Heart right ventricle (tissue), 16 donors: ENCODE results near the gene TSPAN11. TPM values are rescaled to one million over a fixed set of nuclear protein-coding genes. Genes with fewer than 3 reads are reported as not detected.

Experiments
- ATAC-seq, 8 donors: fragments of 200-7000 bp; cut with Tn5 transposase; one replicate each; pipeline ENCODE4 v1.9.1; 2020; ENCODE audit warnings: mild to moderate bottlenecking in 8 of 8, moderate library complexity in 8 of 8, moderate number of reproducible peaks in 1 of 8
- DNase-seq, 2 donors: peaks; one replicate each; pipeline ENCODE4 v3.0.0-alpha.2; 2020
- H3K27ac ChIP-seq, 10 donors: fragments of 200-600 bp; sonication (generic) in 2 of 10; one replicate each; pipeline versions ENCODE4 v1.5.0 to v1.8.0; 2020 to 2022; ENCODE audit warnings: mild to moderate bottlenecking in 3 of 10
- H3K27me3 ChIP-seq, 7 donors: fragments of 200-600 bp; one replicate each; pipeline ENCODE4 v1.8.0; 2021 to 2022; ENCODE audit warnings: mild to moderate bottlenecking in 2 of 7
- H3K36me3 ChIP-seq, 9 donors: fragments of 200-600 bp; sonication (generic) in 1 of 9; one replicate each; pipeline versions ENCODE4 v1.5.0 to v1.8.0; 2020 to 2022; ENCODE audit warnings: mild to moderate bottlenecking in 2 of 9
- H3K4me1 ChIP-seq, 9 donors: fragments of 200-600 bp; sonication (generic) in 1 of 9; one replicate each; pipeline versions ENCODE4 v1.5.0 to v1.8.0; 2020 to 2022; ENCODE audit warnings: mild to moderate bottlenecking in 4 of 9
- H3K4me3 ChIP-seq, 10 donors: fragments of 200-600 bp; sonication (generic) in 2 of 10; one replicate each; pipeline versions ENCODE4 v1.5.0 to v1.8.0; 2020 to 2022; ENCODE audit warnings: mild to moderate bottlenecking in 7 of 10, moderate library complexity in 2 of 10
- H3K9me3 ChIP-seq, 11 donors: fragments of 200-600 bp in 10 of 11; sonication (generic) in 2 of 11; one replicate each; pipeline versions ENCODE4 v1.5.0 to v1.8.0; 2013 to 2022; ENCODE audit warnings: mild to moderate bottlenecking in 2 of 11, control low read depth in 1 of 11, moderate library complexity in 1 of 11
- WGBS, 2 donors: extraction: QIAGEN DNeasy Blood & Tissue Kit; methylation state at CpG; one replicate each; pipeline ENCODE4 v1.1.7; 2013; ENCODE audit warnings: inconsistent platforms in 1 of 2; 5-methylcytosine and 5-hydroxymethylcytosine counted together
- intact Hi-C, 10 donors: fragments of 100-400 bp; cut with DNase I; formaldehyde crosslinking; loops; one replicate each; pipeline versions ENCODE4 v1.11.1 to v1.14.2; 2022
- polyA plus RNA-seq, 2 donors: library from polyadenylated mRNA; stranded (reverse); fragments of 200-250 nt; gene quantifications; one replicate each; pipeline ENCODE4 v1.2.3, GENCODE V29; 2013
- total RNA-seq, 10 donors: library from RNA; stranded (reverse); fragmentation: NEBNext Ultra II Directional in 3 of 10; extraction: Animal tissue kit (Norgen Biotek cat#: 25700) in 3 of 10; gene quantifications; one replicate each; pipeline versions ENCODE4 v1.2.1 to v1.2.4, GENCODE V29; 2021 to 2023
- TF ChIP-seq, protein P1 (sequence below), 9 donors: fragments of 200-600 bp; sonication (generic) in 2 of 9; IDR thresholded peaks; one replicate each; pipeline versions ENCODE4 v1.5.0 to v1.8.0; 2021 to 2022; ENCODE audit warnings: antibody characterized with exemption in 9 of 9, mild to moderate bottlenecking in 5 of 9, moderate library complexity in 1 of 9
- donor health status: Arrhythmogenic right ventricular cardiomyopathy.
- donor health status: ischemic (EF 13 %, LVEDD 7.1; RV severe dilation, severe dysfunction).
- donor health status: healthy with polysubstance abuse.
- donor health status: DM: no; HTN: yes; CAD: no.
- donor health status: DM: no; HTN: no; CAD: no.
- donor health status: ischemic (EF 25% LVEDD 6.9; RV normal size, moderate dysfunction).
- donor health status: ischemic (EF 25% LVEDD 5.7; RV mildly dilated, moderate dysfunction).
- donor health status: healthy.
- donor health status: DM: yes; HTN: yes; CAD: no.
- donor health status: Ischemic cardiomyopathy.
- donor health status: ischemic (EF 35%, LVEDD 5.7; RV mildly dilated, moderate dysfunction).
- donor health status: nonischemic (EF 11% LVEDD 7.7; RV severe dilation, severe dysfunction).
- donor health status: DM: yes; HTN: yes; CAD: no.
- donor health status: PGD.
- donor health status: ischemic (EF 29% LVEDD 5.4; RV normal size, mild dysfunction).
- donor health status: nonischemic (EF 23%, LVEDD 6.1; RV moderate dilation, normal function).

The TSPAN11 gene
- total and polyA plus RNA-seq, 12 donors = 0.60 to 2.9 (median 0.94) TPM

- 78 to 100% methylated on average over 1 of the region's 1 CpG for WGBS, 2 donors
- Histone ChIP-seq H3K27me3 (peaks cover 0 to 4% (median 0%) of the 10 kb centered on the region in 7 donors), H3K9me3 (no peaks in the 10 kb centered on the region), H3K4me1 (no peaks in the 10 kb centered on the region), H3K27ac (no peak overlapping the region), H3K4me3 (no peak overlapping the region), H3K36me3 (no peaks in the 10 kb centered on the region)
- no peak for ATAC-seq
- TF ChIP-seq, protein P1, sequence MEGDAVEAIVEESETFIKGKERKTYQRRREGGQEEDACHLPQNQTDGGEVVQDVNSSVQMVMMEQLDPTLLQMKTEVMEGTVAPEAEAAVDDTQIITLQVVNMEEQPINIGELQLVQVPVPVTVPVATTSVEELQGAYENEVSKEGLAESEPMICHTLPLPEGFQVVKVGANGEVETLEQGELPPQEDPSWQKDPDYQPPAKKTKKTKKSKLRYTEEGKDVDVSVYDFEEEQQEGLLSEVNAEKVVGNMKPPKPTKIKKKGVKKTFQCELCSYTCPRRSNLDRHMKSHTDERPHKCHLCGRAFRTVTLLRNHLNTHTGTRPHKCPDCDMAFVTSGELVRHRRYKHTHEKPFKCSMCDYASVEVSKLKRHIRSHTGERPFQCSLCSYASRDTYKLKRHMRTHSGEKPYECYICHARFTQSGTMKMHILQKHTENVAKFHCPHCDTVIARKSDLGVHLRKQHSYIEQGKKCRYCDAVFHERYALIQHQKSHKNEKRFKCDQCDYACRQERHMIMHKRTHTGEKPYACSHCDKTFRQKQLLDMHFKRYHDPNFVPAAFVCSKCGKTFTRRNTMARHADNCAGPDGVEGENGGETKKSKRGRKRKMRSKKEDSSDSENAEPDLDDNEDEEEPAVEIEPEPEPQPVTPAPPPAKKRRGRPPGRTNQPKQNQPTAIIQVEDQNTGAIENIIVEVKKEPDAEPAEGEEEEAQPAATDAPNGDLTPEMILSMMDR (IDR thresholded peaks at IDR 0.05) = no peak
- intact Hi-C loops = no loop called here
- no peak for DNase-seq
Measured at GRCh38 chr12:30898846-30899245, 27.7 kb upstream of the TSPAN11 start.

- ATAC-seq (no peak), DNase-seq (no peak)
- no peak overlapping the region for H3K4me3 ChIP-seq
- intact Hi-C loops = no loop called here
- H3K36me3 ChIP-seq = no peaks in the 10 kb centered on the region
- H3K27ac ChIP-seq = no peak overlapping the region
- 90 to 100% methylated on average over 1 of the region's 1 CpG for WGBS, 2 donors
- peaks cover 0 to 4% (median 0%) of the 10 kb centered on the region in 7 donors for H3K27me3 ChIP-seq
- TF ChIP-seq, protein P1 (IDR thresholded peaks at IDR 0.05) = no peak
- no peaks in the 10 kb centered on the region for H3K4me1 ChIP-seq
- no peaks in the 10 kb centered on the region for H3K9me3 ChIP-seq
Measured at GRCh38 chr12:30900351-30900750, 26.2 kb upstream of the TSPAN11 start.

DNA sequence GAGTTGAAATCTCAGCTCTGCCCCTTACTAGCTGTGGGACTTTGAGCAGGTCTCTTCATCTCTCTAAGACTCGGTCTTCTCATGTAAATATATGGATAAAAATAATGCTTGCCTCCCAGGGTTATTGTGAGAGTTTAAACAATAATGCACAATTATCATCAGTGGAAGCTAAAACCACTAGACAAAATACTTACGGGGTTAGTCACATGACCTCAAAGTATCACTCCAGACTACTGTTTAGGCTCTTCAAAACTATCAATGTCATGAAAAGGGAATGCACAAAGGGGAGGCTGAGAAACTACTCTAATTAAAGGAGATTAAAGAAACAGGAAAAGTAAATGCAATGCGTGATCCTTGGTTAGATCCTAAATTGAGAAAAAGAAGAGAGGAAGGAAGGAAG, 24.5 kb upstream of the TSPAN11 start:
- DNase-seq (no peak), ATAC-seq (no peak)
- WGBS, 2 donors = 69 to 76% methylated on average over 3 of the region's 3 CpGs
- peaks cover 0 to 4% (median 0%) of the 10 kb centered on the region in 7 donors for H3K27me3 ChIP-seq
- no peak overlapping the region for H3K4me3 ChIP-seq
- TF ChIP-seq, protein P1 (IDR thresholded peaks at IDR 0.05) = no peak
- no peak overlapping the region for H3K27ac ChIP-seq
- intact Hi-C loops = no loop called here
- no peaks in the 10 kb centered on the region for H3K4me1 ChIP-seq
- no peaks in the 10 kb centered on the region for H3K36me3 ChIP-seq
- no peaks in the 10 kb centered on the region for H3K9me3 ChIP-seq

- peaks cover 0 to 6% (median 0%) of the 10 kb centered on the region in 7 donors for H3K27me3 ChIP-seq
- intact Hi-C loops = no loop called here
- H3K4me3 ChIP-seq = no peak overlapping the region
- DNase-seq = no peak
- no peaks in the 10 kb centered on the region for H3K4me1 ChIP-seq
- H3K36me3 ChIP-seq = no peaks in the 10 kb centered on the region
- no peak overlapping the region for H3K27ac ChIP-seq
- WGBS, 2 donors = 64 to 85% methylated on average over 4 of the region's 4 CpGs
- H3K9me3 ChIP-seq = no peaks in the 10 kb centered on the region
- no peak for ATAC-seq
- TF ChIP-seq, protein P1 (IDR thresholded peaks at IDR 0.05) = no peak
Measured at GRCh38 chr12:30902596-30902995, 24.0 kb upstream of the TSPAN11 start.
